OCI-LY3 (cell line): ENCODE results near the gene TXNL4A.

Experiments
- CTCF ChIP-seq: fragments of 200-600, 300-600 bp; sonication (generic); IDR thresholded peaks from 2 replicates; pipeline ENCODE4 v1.5.1; 2014; ENCODE audit warnings: antibody characterized with exemption, low read length, low read depth
- EZH2phosphoT487 ChIP-seq: fragments of 200-600 bp; shearing (Covaris generic); IDR thresholded peaks from 2 replicates; pipeline ENCODE4 v1.6.1; 2018; ENCODE audit warnings: antibody characterized with exemption, mixed run types, low read depth

GRCh38 chr18:79989195-79989497 lies 783 bp upstream of the TXNL4A start:
- TF ChIP-seq CTCF (no peak), EZH2phosphoT487 (no peak)
